GM23248 (cell line): ENCODE measurements around the gene ETV1. TPM values are rescaled to one million over a fixed set of nuclear protein-coding genes. Genes with fewer than 3 reads are reported as not detected.

Experiments used
- DNase-seq: peaks from one replicate; pipeline ENCODE4 v3.0.0-alpha.2; 2015
- H2AFZ ChIP-seq: fragments of 200-600 bp; sonication (generic); 2 replicates; pipeline ENCODE4 v1.6.1; 2016; ENCODE audit warnings: antibody characterized with exemption
- H3F3A ChIP-seq: fragments of 200-600 bp; sonication (generic); 2 replicates; pipeline ENCODE4 v1.6.1; 2016; ENCODE audit warnings: mild to moderate bottlenecking, antibody characterized with exemption, mixed run types; ENCODE audit not compliant: insufficient read depth
- H3K27ac ChIP-seq: fragments of 200-600 bp; sonication (generic); 2 replicates; pipeline ENCODE4 v1.5.1; 2016; ENCODE audit warnings: mild to moderate bottlenecking
- H3K27me3 ChIP-seq: fragments of 200-600 bp; sonication (generic); replicated peaks from 2 replicates; pipeline ENCODE4 v1.6.1; 2016; ENCODE audit warnings: mild to moderate bottlenecking; ENCODE audit not compliant: insufficient read depth
- H3K36me3 ChIP-seq: fragments of 200-600 bp; sonication (generic); 2 replicates; pipeline ENCODE4 v1.6.1; 2016; ENCODE audit warnings: low read depth, mild to moderate bottlenecking
- H3K4me1 ChIP-seq: fragments of 200-600 bp; sonication (generic); 2 replicates; pipeline ENCODE4 v1.6.1; 2016; ENCODE audit warnings: mild to moderate bottlenecking; ENCODE audit not compliant: insufficient read depth
- H3K4me2 ChIP-seq: fragments of 200-600 bp; sonication (generic); one replicate; pipeline ENCODE4 v1.6.1; 2016; ENCODE audit warnings: mild to moderate bottlenecking; ENCODE audit not compliant: unreplicated experiment
- H3K4me3 ChIP-seq: fragments of 200-600 bp; sonication (generic); 2 replicates; pipeline ENCODE4 v1.5.1; 2016; ENCODE audit warnings: mild to moderate bottlenecking
- H3K79me2 ChIP-seq: fragments of 200-600 bp; sonication (generic); 2 replicates; pipeline ENCODE4 v1.6.1; 2016; ENCODE audit warnings: mild to moderate bottlenecking; ENCODE audit not compliant: insufficient read depth
- H3K9ac ChIP-seq: fragments of 200-600 bp; sonication (generic); 2 replicates; pipeline ENCODE4 v1.6.1; 2016; ENCODE audit warnings: mild to moderate bottlenecking
- H3K9me2 ChIP-seq: fragments of 200-600 bp; sonication (generic); 2 replicates; pipeline ENCODE4 v1.6.1; 2016; ENCODE audit warnings: mixed run types, mild to moderate bottlenecking, moderate library complexity; ENCODE audit not compliant: insufficient read depth
- H3K9me3 ChIP-seq: fragments of 200-600 bp; sonication (generic); one replicate; pipeline ENCODE4 v1.6.1; 2017; ENCODE audit warnings: low read depth
- H4K20me1 ChIP-seq: fragments of 200-600 bp; sonication (generic); 2 replicates; pipeline ENCODE4 v1.6.0; 2016; ENCODE audit not compliant: insufficient read depth
- EZH2 ChIP-seq: fragments of 200-600 bp; sonication (generic); IDR thresholded peaks from 2 replicates; pipeline ENCODE4 v1.6.1; 2018; ENCODE audit warnings: antibody characterized with exemption, mild to moderate bottlenecking; ENCODE audit not compliant: insufficient read depth, poor library complexity, severe bottlenecking
- EZH2phosphoT487 ChIP-seq: fragments of 200-600 bp; sonication (generic); IDR thresholded peaks from 2 replicates; pipeline ENCODE4 v1.6.1; 2018; ENCODE audit warnings: antibody characterized with exemption, moderate library complexity, mild to moderate bottlenecking, low read depth; ENCODE audit not compliant: insufficient read depth
- WGBS, 2 experiments: methylation state at CpG; one replicate each; pipeline ENCODE4 v1.1.6; 2015 to 2017; ENCODE audit warnings: low lambda C conversion rate in 2 of 2, low coverage in 1 of 2; ENCODE audit errors: missing lambda C conversion rate in 2 of 2; 5-methylcytosine and 5-hydroxymethylcytosine counted together
- in situ Hi-C: fragments of 300-500 bp; cut with MboI; formaldehyde crosslinking; loops from 2 replicates; pipeline ENCODE4 v1.15.0; 2020
- polyA plus RNA-seq: library from polyadenylated mRNA; unstranded; fragments of >200 nt; fragmentation: Nextera tagmentation; extraction: Ambion mirVana; gene quantifications from 2 replicates; pipeline ENCODE4 v1.2.1, GENCODE V29; 2016
- total RNA-seq: library from RNA; depleted of rRNA; stranded (reverse); fragments of >200 nt; shearing (Covaris generic); gene quantifications from 2 replicates; pipeline ENCODE4 v1.2.3, GENCODE V29; 2014

Gene ETV1
- total and polyA plus RNA-seq, 2 experiments from 2014 or later: 13.7 to 17.1 TPM

DNA sequence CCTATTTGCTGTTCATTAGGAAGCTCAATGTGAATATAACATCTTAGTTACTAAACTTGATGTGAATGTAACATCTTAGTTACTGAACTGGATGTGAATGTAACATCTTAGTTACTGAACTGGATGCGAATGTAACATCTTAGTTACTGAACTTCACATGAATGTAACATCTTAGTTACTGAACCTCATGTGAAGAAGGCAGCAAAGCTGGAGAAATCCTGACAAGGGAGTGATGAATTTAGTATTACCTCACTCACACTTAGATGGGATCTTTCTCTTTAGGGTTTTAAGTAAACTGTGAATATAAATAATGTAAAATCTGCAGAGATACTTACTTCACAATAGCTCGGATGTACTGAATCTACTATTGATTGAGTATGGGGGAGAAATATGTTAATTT, 73.6 kb downstream of the ETV1 start:
- no peaks in the 10 kb centered on the region for H3K9me2 ChIP-seq
- no peaks in the 10 kb centered on the region for H3K36me3 ChIP-seq
- DNase-seq: no peak
- no peak overlapping the region for H3K4me2 ChIP-seq
- no peaks in the 10 kb centered on the region for H4K20me1 ChIP-seq
- H3K27ac ChIP-seq: no peak overlapping the region
- H2AFZ ChIP-seq: no peak overlapping the region
- WGBS, 2 experiments: 69 to 71% methylated on average over 2 of the region's 2 CpGs
- no peaks in the 10 kb centered on the region for H3K9me3 ChIP-seq
- peaks cover 21% of the 10 kb centered on the region for H3K4me1 ChIP-seq
- H3K4me3 ChIP-seq: no peak overlapping the region
- H3K9ac ChIP-seq: no peak overlapping the region
- in situ Hi-C loops: no loop called here
- no peaks in the 10 kb centered on the region for H3K27me3 ChIP-seq
- H3K79me2 ChIP-seq: no peaks in the 10 kb centered on the region
- H3F3A ChIP-seq: peaks cover 18% of the 10 kb centered on the region
- TF ChIP-seq EZH2 (no peak), EZH2phosphoT487 (no peak)

DNA sequence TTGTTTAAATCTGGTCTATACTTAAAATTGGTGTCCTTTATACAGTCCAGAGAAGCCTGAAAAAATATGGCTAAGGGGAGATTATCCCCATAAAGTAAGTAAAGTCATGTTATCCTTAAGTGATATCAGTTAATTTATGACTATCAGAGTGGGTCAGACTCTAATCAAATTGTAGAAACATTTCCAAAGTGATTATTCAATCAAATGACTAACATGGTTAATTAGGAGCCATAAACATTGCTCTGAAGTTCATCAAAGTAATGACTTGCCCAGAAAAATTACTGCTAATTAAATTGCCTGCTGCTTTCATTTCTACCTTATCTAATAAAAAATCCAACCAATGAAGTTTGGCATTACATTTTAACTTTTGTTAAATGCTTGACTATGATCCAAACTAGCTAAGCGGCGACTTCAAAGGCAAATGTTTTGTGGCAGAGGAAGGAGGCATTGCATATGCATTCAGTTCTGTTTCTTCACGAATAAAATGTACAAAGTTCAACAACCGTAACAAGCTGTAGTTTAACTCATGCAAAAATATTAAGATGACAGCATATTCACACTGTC, 76.7 kb downstream of the ETV1 start:
- H3K36me3 ChIP-seq: no peaks in the 10 kb centered on the region
- H3F3A ChIP-seq: no peaks in the 10 kb centered on the region
- H3K27me3 ChIP-seq: no peaks in the 10 kb centered on the region
- no peak overlapping the region for H3K4me3 ChIP-seq
- H3K9me3 ChIP-seq: no peaks in the 10 kb centered on the region
- no peak overlapping the region for H3K4me2 ChIP-seq
- H3K4me1 ChIP-seq: peaks cover 11% of the 10 kb centered on the region
- TF ChIP-seq EZH2: no peak
- no peak for TF ChIP-seq EZH2phosphoT487
- H3K27ac ChIP-seq: no peak overlapping the region
- no peak overlapping the region for H3K9ac ChIP-seq
- no peaks in the 10 kb centered on the region for H3K9me2 ChIP-seq
- no peaks in the 10 kb centered on the region for H3K79me2 ChIP-seq
- no peaks in the 10 kb centered on the region for H4K20me1 ChIP-seq
- in situ Hi-C loops: no loop called here
- 79 to 81% methylated on average over 4 of the region's 4 CpGs for WGBS, 2 experiments
- no peak overlapping the region for H2AFZ ChIP-seq
- no peak for DNase-seq

DNA sequence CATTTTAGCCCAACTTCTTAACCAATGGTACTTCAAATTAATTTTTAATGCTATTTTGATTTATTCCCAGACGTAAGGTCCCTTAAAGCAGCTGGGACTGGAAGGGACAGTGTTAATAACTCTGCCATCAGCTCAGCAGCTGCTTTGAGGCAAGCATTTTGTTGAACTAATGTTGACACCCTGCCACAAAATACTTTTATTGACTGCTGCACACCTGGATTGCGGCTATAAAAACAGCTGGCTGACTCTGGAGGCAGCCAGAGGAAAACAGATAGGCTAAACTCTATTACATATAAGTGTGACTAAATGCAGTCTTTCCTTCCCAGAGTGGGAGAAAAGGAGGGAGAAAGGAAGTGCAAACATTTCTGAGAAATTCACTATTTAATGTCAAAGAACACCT, 77.6 kb downstream of the ETV1 start:
- H3K9me2 ChIP-seq: no peaks in the 10 kb centered on the region
- H3F3A ChIP-seq: no peaks in the 10 kb centered on the region
- in situ Hi-C loops: no loop called here
- DNase-seq: no peak
- H3K9ac ChIP-seq: no peak overlapping the region
- H3K36me3 ChIP-seq: no peaks in the 10 kb centered on the region
- WGBS, 2 experiments: 89 to 91% methylated on average over 2 of the region's 2 CpGs
- H3K9me3 ChIP-seq: no peaks in the 10 kb centered on the region
- H3K79me2 ChIP-seq: no peaks in the 10 kb centered on the region
- peaks cover 11% of the 10 kb centered on the region for H3K4me1 ChIP-seq
- TF ChIP-seq EZH2 (no peak), EZH2phosphoT487 (no peak)
- H3K27ac ChIP-seq: no peak overlapping the region
- H3K4me3 ChIP-seq: no peak overlapping the region
- H4K20me1 ChIP-seq: no peaks in the 10 kb centered on the region
- no peaks in the 10 kb centered on the region for H3K27me3 ChIP-seq
- no peak overlapping the region for H3K4me2 ChIP-seq
- H2AFZ ChIP-seq: no peak overlapping the region

DNA sequence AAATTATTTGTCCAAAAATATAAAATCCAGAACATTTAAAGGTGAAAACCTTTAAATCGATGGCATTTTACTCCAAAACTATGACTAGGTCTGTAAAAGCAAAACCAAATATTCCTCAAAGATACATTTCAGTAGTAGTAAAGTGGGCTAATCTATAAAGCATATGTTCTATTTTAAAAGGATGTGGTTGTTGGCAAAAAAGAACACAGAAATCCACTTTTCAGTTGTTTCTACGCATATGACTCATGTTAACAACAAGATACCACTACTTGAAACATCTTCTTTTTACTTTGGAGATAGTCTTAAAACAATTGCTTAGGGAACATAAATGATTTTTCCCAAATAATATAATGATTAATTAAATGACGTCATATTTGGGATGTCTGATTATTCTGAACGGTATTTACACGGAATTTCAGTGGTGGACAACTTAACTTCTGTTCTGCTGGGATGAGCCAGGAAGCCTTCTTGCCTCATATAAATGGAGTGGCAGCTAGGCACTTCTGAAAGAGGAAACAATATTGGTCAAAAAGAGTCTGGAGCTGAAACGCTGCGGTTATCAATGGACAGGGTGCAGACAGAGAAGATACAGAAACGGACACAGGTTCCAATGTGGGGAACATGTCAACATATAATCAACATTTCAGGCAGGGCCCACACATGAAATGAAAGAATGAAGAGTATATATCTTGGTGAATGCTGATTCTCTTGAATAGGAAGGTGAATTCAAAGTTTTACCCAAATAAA, 78.5 kb downstream of the ETV1 start:
- Histone ChIP-seq H3K4me3 (no peak overlapping the region), H3K9me2 (no peaks in the 10 kb centered on the region), H3K9ac (no peak overlapping the region), H2AFZ (no peak overlapping the region), H3K4me2 (no peak overlapping the region), H3K36me3 (no peaks in the 10 kb centered on the region), H3K9me3 (no peaks in the 10 kb centered on the region), H3K4me1 (peaks cover 11% of the 10 kb centered on the region), H3K27ac (no peak overlapping the region), H4K20me1 (no peaks in the 10 kb centered on the region), H3K79me2 (no peaks in the 10 kb centered on the region), H3K27me3 (no peaks in the 10 kb centered on the region), H3F3A (no peaks in the 10 kb centered on the region)
- DNase-seq: no peak
- in situ Hi-C loops: no loop called here
- WGBS, 2 experiments: 75 to 77% methylated on average over 8 of the region's 8 CpGs
- TF ChIP-seq EZH2phosphoT487 (no peak), EZH2 (no peak)
